Activated CD4-positive, alpha-beta memory T cell treated with anti-CD3 and anti-CD28 coated beads, Interleukin-2, amount 10 ng/mL, durations not matched to agents 7 days and 5 days (primary cell): ENCODE measurements around the gene HBG2. TPM values are rescaled to one million over a fixed set of nuclear protein-coding genes. Genes with fewer than 3 reads are reported as not detected.

ENCODE experiments used
- CTCF ChIA-PET: fragments of 350-600 bp; sonication (Branson Sonifier 250); formaldehyde crosslinking; loops from one replicate; lab custom pipeline; 2021; ENCODE audit warnings: antibody characterized with exemption, inconsistent platforms; lab: Charles Lee
- POLR2A ChIA-PET: fragments of 350-600 bp; sonication (Branson Sonifier 250); formaldehyde crosslinking; loops from one replicate; lab custom pipeline; 2021; ENCODE audit warnings: antibody characterized with exemption; lab: Charles Lee
- DNase-seq: peaks from one replicate; pipeline ENCODE4 v3.0.0-alpha.2; 2020
- H3K27ac Mint-ChIP-seq: one replicate; pipeline ENCODE4 v1.8.0; 2021; ENCODE audit warnings: mild to moderate bottlenecking, mixed read lengths
- H3K27me3 Mint-ChIP-seq: one replicate; pipeline ENCODE4 v1.8.0; 2021; ENCODE audit warnings: mixed read lengths
- H3K36me3 Mint-ChIP-seq: one replicate; pipeline ENCODE4 v1.8.0; 2021; ENCODE audit warnings: low read depth, mixed read lengths
- H3K4me1 Mint-ChIP-seq: one replicate; pipeline ENCODE4 v1.8.0; 2021; ENCODE audit warnings: mixed read lengths
- H3K4me3 Mint-ChIP-seq: one replicate; pipeline ENCODE4 v1.8.0; 2021; ENCODE audit warnings: mild to moderate bottlenecking, mixed read lengths
- H3K9me3 Mint-ChIP-seq: one replicate; pipeline ENCODE4 v1.8.0; 2021; ENCODE audit warnings: mixed read lengths
- total RNA-seq, 2 experiments: library from RNA; stranded (reverse); gene quantifications; one replicate each; pipeline ENCODE4 v1.2.3, GENCODE V29; 2021

The HBG2 gene
- total RNA-seq, 2 experiments from 2014 or later, result not detected

GRCh38 chr11:5241458-5241857, 13.1 kb downstream of the HBG2 start:
- H3K4me1 Mint-ChIP-seq, result no peaks in the 10 kb centered on the region

GRCh38 chr11:5240458-5240857, 14.1 kb downstream of the HBG2 start:
- CTCF ChIA-PET, result no interaction called here
- Mint-ChIP-seq H3K4me1 (no peaks in the 10 kb centered on the region), H3K36me3 (no peaks in the 10 kb centered on the region), H3K9me3 (no peaks in the 10 kb centered on the region), H3K27ac (no peak overlapping the region), H3K27me3 (no peaks in the 10 kb centered on the region), H3K4me3 (no peak overlapping the region)
- DNase-seq, result no peak
- POLR2A ChIA-PET, result no interaction called here

More at GRCh38 chr11:5241458-5241857, 13.1 kb downstream of the HBG2 start:
- H3K4me3 Mint-ChIP-seq, result no peak overlapping the region
- no peaks in the 10 kb centered on the region for H3K9me3 Mint-ChIP-seq
- ChIA-PET CTCF (no interaction called here), POLR2A (no interaction called here)
- H3K27me3 Mint-ChIP-seq, result no peaks in the 10 kb centered on the region
- H3K36me3 Mint-ChIP-seq, result no peaks in the 10 kb centered on the region
- no peak overlapping the region for H3K27ac Mint-ChIP-seq
- DNase-seq, result no peak

- POLR2A ChIA-PET, result no interaction called here
- Mint-ChIP-seq H3K4me1 (no peaks in the 10 kb centered on the region), H3K4me3 (no peak overlapping the region), H3K9me3 (no peaks in the 10 kb centered on the region), H3K27me3 (no peaks in the 10 kb centered on the region), H3K27ac (no peak overlapping the region), H3K36me3 (no peaks in the 10 kb centered on the region)
- DNase-seq, result no peak
- CTCF ChIA-PET, result no interaction called here
Measured at GRCh38 chr11:5240056-5240455, 14.5 kb downstream of the HBG2 start.

GRCh38 chr11:5239046-5239445, 15.5 kb downstream of the HBG2 start:
- Mint-ChIP-seq H3K4me1 (peaks cover 5% of the 10 kb centered on the region), H3K9me3 (no peaks in the 10 kb centered on the region), H3K36me3 (no peaks in the 10 kb centered on the region), H3K27ac (no peak overlapping the region), H3K4me3 (no peak overlapping the region), H3K27me3 (no peaks in the 10 kb centered on the region)
- DNase-seq, result no peak
- ChIA-PET POLR2A (no interaction called here), CTCF (no interaction called here)

DNA sequence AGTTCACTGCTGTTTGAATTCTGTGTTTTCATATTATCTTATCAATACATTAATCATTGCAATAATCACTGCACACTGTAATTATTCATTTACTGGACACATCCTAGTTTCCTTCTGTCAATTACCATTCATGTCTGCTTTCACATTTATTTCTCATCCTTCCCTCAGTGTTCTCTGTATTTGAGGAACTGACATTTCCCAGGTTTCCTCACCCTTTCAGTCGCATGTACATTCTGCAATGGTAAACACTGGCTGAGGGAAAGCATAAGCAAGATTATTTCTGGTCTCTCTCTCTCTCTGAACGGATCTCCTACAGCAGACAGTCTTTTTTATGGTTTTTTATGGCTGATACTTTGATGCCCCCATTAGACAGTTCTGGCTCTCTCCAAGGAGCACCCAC, 16.1 kb downstream of the HBG2 start:
- Mint-ChIP-seq H3K36me3 (no peaks in the 10 kb centered on the region), H3K27me3 (no peaks in the 10 kb centered on the region), H3K9me3 (no peaks in the 10 kb centered on the region), H3K4me1 (peaks cover 5% of the 10 kb centered on the region), H3K4me3 (no peak overlapping the region), H3K27ac (no peak overlapping the region)
- ChIA-PET POLR2A (no interaction called here), CTCF (no interaction called here)
- no peak for DNase-seq

DNA sequence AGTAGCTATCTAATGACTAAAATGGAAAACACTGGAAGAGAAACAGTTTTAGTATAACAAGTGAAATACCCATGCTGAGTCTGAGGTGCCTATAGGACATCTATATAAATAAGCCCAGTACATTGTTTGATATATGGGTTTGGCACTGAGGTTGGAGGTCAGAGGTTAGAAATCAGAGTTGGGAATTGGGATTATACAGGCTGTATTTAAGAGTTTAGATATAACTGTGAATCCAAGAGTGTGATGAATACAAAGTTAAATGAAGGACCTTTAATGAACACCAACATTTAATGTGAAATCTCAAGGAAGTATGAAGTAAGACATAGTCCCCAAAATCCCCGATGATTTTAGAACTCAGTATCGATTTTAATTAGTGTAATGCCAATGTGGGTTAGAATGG, 17.2 kb downstream of the HBG2 start:
- Mint-ChIP-seq H3K36me3 (no peaks in the 10 kb centered on the region), H3K4me1 (peaks cover 5% of the 10 kb centered on the region), H3K9me3 (no peaks in the 10 kb centered on the region), H3K4me3 (no peak overlapping the region), H3K27me3 (no peaks in the 10 kb centered on the region), H3K27ac (no peak overlapping the region)
- no peak for DNase-seq
- ChIA-PET POLR2A (no interaction called here), CTCF (no interaction called here)

DNA sequence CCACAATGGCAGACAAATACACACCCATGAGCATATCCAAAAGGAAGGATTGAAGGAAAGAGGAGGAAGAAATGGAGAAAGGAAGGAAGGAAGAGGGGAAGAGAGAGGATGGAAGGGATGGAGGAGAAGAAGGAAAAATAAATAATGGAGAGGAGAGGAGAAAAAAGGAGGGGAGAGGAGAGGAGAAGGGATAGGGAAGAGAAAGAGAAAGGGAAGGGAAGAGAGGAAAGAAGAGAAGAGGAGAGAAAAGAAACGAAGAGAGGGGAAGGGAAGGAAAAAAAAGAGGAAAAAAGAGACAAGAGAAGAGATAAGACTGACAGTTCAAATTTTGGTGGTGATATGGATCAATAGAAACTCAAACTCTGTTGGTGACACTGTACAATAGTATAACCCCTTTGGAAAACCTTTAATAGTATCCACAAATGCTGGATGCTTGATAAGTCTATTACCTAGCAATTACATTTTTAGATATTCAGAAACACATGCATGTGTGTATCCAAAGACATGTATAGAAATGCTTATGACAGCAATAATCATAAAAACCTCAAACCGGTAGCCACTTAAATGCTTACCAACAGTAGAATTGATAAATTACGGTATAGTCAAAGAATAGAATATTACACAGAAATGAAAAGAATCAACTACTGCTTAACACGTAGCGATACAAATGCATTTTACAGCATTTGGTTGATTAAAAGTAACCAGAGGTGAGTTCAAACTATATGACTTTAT, 19.1 kb downstream of the HBG2 start:
- POLR2A ChIA-PET, result no interaction called here

GRCh38 chr11:5234381-5234834, 20.2 kb downstream of the HBG2 start, which contains the start of gene HBD:
Gene HBD, minus strand, starts transcription at chr11:5234483. Its CDS starts 50 bp downstream, at chr11:5234433.
- H3K27ac Mint-ChIP-seq, result no peak within 1 kb of the TSS
- CTCF ChIA-PET, result no interaction called here
- DNase-seq, result no peak

More for the DNA sequence above, 19.1 kb downstream of the HBG2 start:
- Mint-ChIP-seq H3K9me3 (no peaks in the 10 kb centered on the region), H3K36me3 (no peaks in the 10 kb centered on the region), H3K4me1 (peaks cover 5% of the 10 kb centered on the region), H3K27ac (no peak overlapping the region), H3K4me3 (no peak overlapping the region), H3K27me3 (no peaks in the 10 kb centered on the region)
- CTCF ChIA-PET, result no interaction called here
- DNase-seq, result no peak

DNA sequence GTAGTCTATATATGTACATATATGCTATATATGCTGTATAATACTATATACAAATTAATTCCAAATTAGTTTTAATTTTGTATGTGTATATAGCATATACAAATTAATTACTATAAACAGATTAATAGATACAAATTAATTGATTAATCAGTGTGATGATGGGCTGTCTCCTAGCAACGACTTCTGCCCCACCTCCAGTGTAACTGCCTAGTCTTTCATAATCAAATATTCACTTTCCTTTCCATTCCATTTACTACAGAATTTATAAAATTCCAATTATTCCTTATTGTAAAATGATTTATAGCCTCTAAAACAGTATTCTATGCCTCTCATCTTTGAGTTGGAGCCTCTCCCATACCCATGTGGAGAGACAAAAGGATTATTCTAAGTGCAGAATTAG, 21.3 kb downstream of the HBG2 start:
- POLR2A ChIA-PET, result no interaction called here
- H3K4me1 Mint-ChIP-seq, result peaks cover 5% of the 10 kb centered on the region

More at GRCh38 chr11:5234381-5234834, 20.2 kb downstream of the HBG2 start, which contains the start of gene HBD:
- Mint-ChIP-seq H3K4me3 (no peak within 1 kb of the TSS), H3K36me3 (no peaks in the 10 kb centered on the region), H3K27me3 (no peaks in the 10 kb centered on the region), H3K4me1 (peaks cover 5% of the 10 kb centered on the region), H3K9me3 (no peaks in the 10 kb centered on the region)
- POLR2A ChIA-PET, result no interaction called here

GRCh38 chr11:5232821-5233220, 21.8 kb downstream of the HBG2 start:
- DNase-seq, result no peak
- POLR2A ChIA-PET, result no interaction called here
- no peaks in the 10 kb centered on the region for H3K27me3 Mint-ChIP-seq
- no peak overlapping the region for H3K4me3 Mint-ChIP-seq
- no peaks in the 10 kb centered on the region for H3K36me3 Mint-ChIP-seq
- H3K4me1 Mint-ChIP-seq, result peaks cover 5% of the 10 kb centered on the region
- CTCF ChIA-PET, result no interaction called here
- no peaks in the 10 kb centered on the region for H3K9me3 Mint-ChIP-seq
- H3K27ac Mint-ChIP-seq, result no peak overlapping the region

More for the DNA sequence above, 21.3 kb downstream of the HBG2 start:
- H3K27ac Mint-ChIP-seq, result no peak overlapping the region
- H3K9me3 Mint-ChIP-seq, result no peaks in the 10 kb centered on the region
- no peak for DNase-seq
- CTCF ChIA-PET, result no interaction called here
- H3K4me3 Mint-ChIP-seq, result no peak overlapping the region
- no peaks in the 10 kb centered on the region for H3K36me3 Mint-ChIP-seq
- H3K27me3 Mint-ChIP-seq, result no peaks in the 10 kb centered on the region

DNA sequence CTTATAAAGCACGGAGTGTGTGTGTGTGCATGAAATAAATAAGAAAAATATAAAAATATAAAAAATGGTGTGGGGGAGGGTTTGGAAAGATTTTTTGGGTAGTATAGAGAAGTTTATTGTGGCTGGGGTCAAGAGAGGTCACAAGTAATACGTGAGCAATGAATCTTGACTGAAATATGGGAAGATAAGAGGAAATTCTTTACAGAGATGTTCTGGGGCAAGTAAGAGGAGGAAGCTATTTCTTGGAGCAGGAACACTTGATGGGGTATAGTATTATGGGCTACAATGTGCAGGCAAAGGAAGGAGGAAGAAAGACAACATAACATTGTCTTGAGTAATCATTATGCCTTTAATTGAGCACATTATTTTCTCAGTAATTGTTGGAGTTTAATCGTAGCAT, 22.4 kb downstream of the HBG2 start:
- H3K27ac Mint-ChIP-seq, result no peak overlapping the region
- H3K36me3 Mint-ChIP-seq, result no peaks in the 10 kb centered on the region
- H3K9me3 Mint-ChIP-seq, result no peaks in the 10 kb centered on the region
- no peak overlapping the region for H3K4me3 Mint-ChIP-seq
- POLR2A ChIA-PET, result no interaction called here
- no peaks in the 10 kb centered on the region for H3K27me3 Mint-ChIP-seq
- H3K4me1 Mint-ChIP-seq, result peaks cover 5% of the 10 kb centered on the region
- CTCF ChIA-PET, result no interaction called here
- DNase-seq, result no peak

- Mint-ChIP-seq H3K36me3 (no peaks in the 10 kb centered on the region), H3K4me1 (peaks cover 5% of the 10 kb centered on the region), H3K9me3 (no peaks in the 10 kb centered on the region), H3K27me3 (no peaks in the 10 kb centered on the region), H3K27ac (no peak overlapping the region), H3K4me3 (no peak overlapping the region)
- DNase-seq, result no peak
- POLR2A ChIA-PET, result no interaction called here
- CTCF ChIA-PET, result no interaction called here
Measured at GRCh38 chr11:5231111-5231510, 23.5 kb downstream of the HBG2 start.

- H3K4me3 Mint-ChIP-seq, result no peak overlapping the region
- no peak for DNase-seq
- CTCF ChIA-PET, result no interaction called here
- H3K27ac Mint-ChIP-seq, result no peak overlapping the region
- no peaks in the 10 kb centered on the region for H3K27me3 Mint-ChIP-seq
- no peaks in the 10 kb centered on the region for H3K9me3 Mint-ChIP-seq
- peaks cover 5% of the 10 kb centered on the region for H3K4me1 Mint-ChIP-seq
- POLR2A ChIA-PET, result no interaction called here
- H3K36me3 Mint-ChIP-seq, result no peaks in the 10 kb centered on the region
Measured at GRCh38 chr11:5230266-5230665, 24.3 kb downstream of the HBG2 start.

DNA sequence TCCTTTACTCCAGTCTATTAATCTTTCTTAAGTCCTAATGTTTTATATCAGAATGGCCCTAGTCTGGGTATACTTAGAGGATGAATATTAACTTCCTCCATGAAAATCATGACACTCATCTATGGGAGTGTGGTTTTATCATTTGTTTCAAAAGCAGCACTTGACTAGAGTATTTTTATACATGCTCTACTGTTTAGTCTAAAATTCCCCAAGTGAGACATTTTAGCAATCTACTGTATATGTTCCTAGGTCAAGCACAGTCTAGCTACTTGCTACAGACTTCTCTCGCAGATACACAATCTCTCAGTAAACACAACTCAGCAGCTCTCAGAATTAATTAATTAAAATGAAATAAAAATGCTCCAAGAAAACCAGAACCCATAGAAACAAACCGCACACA, 24.8 kb downstream of the HBG2 start:
- POLR2A ChIA-PET, result no interaction called here
- CTCF ChIA-PET, result no interaction called here
- H3K36me3 Mint-ChIP-seq, result no peaks in the 10 kb centered on the region
- no peaks in the 10 kb centered on the region for H3K9me3 Mint-ChIP-seq
- no peaks in the 10 kb centered on the region for H3K27me3 Mint-ChIP-seq
- no peak overlapping the region for H3K4me3 Mint-ChIP-seq
- no peak overlapping the region for H3K27ac Mint-ChIP-seq
- peaks cover 5% of the 10 kb centered on the region for H3K4me1 Mint-ChIP-seq
- no peak for DNase-seq
